ENCODE data around the gene CTR9.

CTR9 gene

DNA sequence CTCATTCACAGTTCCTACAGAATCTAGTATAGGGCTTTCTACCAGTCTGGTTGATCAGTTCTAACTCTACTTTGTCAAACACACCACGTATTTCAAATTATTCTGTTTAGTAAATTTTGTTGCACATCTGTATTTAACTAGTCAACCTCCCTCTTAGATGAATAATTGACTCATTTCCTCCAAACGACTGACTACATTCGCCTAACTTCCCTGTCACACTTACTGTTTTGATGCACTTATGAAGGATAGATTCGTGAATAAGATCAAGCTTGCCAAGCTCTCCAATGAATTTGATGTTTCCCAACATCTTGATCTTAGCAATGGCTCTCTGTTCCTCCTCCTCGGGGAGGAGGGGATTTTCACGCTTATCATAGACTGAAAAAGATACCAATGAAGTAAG, 52.6 kb downstream of the CTR9 start:
- Histone ChIP-seq H3K79me1 (replicated peaks; ENCODE audit: low read length, poor library complexity, severe bottlenecking) (peaks cover 1% of the 10 kb centered on the region), H3K18ac (ENCODE audit: low read depth in 1 of 2, low read length in 2 of 2) (no peak overlapping the region), H3K23ac (ENCODE audit: low read length in 2 of 2) (no peak overlapping the region), H3K4me2 (ENCODE audit: low read length, poor library complexity, severe bottlenecking) (no peak overlapping the region), H3K4ac (ENCODE audit: low read depth in 1 of 2, low read length in 2 of 2) (no peak overlapping the region), H4K91ac (ENCODE audit: low read length) (no peak overlapping the region), H2BK12ac (ENCODE audit: low read length in 2 of 2) (no peak overlapping the region), H3K14ac (ENCODE audit: low read length in 2 of 2) (no peak overlapping the region), H3K36me3 (ENCODE audit: control insufficient read depth in 1 of 2, insufficient read depth in 2 of 2, low read depth in 1 of 2, low read length in 2 of 2) (peaks cover 38 to 89% of the 10 kb centered on the region in 2 experiments), H2AFZ (ENCODE audit: low read depth, low read length) (no peak overlapping the region), H3K4me1 (ENCODE audit: control insufficient read depth, insufficient read depth, low read depth, low read length) (peaks cover 5% of the 10 kb centered on the region), H3K27ac (ENCODE audit: low read length, poor library complexity, severe bottlenecking) (no peak overlapping the region), H3K9me3 (ENCODE audit: control insufficient read depth, low read length) (no peaks in the 10 kb centered on the region), H4K8ac (ENCODE audit: low read length) (no peak overlapping the region), H3K9ac (ENCODE audit: low read length) (no peak overlapping the region), H2BK5ac (ENCODE audit: low read depth, low read length, poor library complexity, severe bottlenecking) (no peak overlapping the region), H2AK5ac (ENCODE audit: low read length, severe bottlenecking) (no peak overlapping the region), H2BK15ac (ENCODE audit: low read depth, poor library complexity, severe bottlenecking) (no peak overlapping the region), H2BK120ac (ENCODE audit: low read depth, low read length) (no peak overlapping the region), H3K27me3 (ENCODE audit: control insufficient read depth in 1 of 2, insufficient read depth in 1 of 2, low read length in 2 of 2) (no peaks in the 10 kb centered on the region), H3K4me3 (ENCODE audit: insufficient read depth in 1 of 2, low read depth in 1 of 2, low read length in 2 of 2) (no peak overlapping the region)
- 74% methylated on average over 4 of the region's 6 CpGs for WGBS
- DNase-seq: no peak

DNA sequence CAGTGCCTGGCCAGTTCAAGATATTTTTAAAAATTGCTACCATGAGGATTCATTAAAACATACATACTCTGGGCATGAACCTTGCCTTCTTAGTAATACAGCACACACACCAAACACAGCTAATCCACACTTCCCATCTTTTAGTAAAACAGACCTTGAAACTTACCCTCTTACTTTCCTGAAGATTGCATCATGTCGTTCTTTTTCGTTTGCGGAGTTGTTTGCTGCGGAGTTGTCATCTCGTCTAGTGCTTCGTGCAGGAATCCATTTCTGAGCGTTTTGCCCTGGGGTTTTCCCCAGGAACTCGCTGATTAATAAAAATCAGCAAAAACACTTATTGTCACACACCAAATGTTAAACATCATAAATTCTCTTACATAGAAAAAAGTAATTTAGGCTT, 54.7 kb downstream of the CTR9 start:
- Histone ChIP-seq H3K36me3 (ENCODE audit: control insufficient read depth in 1 of 2, insufficient read depth in 2 of 2, low read depth in 1 of 2, low read length in 2 of 2) (peaks cover 29 to 68% of the 10 kb centered on the region in 2 experiments), H2BK120ac (ENCODE audit: low read depth, low read length) (no peak overlapping the region), H2AK5ac (ENCODE audit: low read length, severe bottlenecking) (no peak overlapping the region), H3K18ac (ENCODE audit: low read depth in 1 of 2, low read length in 2 of 2) (no peak overlapping the region), H3K9me3 (ENCODE audit: control insufficient read depth, low read length) (no peaks in the 10 kb centered on the region), H3K23ac (ENCODE audit: low read length in 2 of 2) (no peak overlapping the region), H2BK12ac (ENCODE audit: low read length in 2 of 2) (no peak overlapping the region), H3K9ac (ENCODE audit: low read length) (peak overlapping the region; percentile 99), H3K4me2 (ENCODE audit: low read length, poor library complexity, severe bottlenecking) (no peak overlapping the region), H3K4me3 (ENCODE audit: insufficient read depth in 1 of 2, low read depth in 1 of 2, low read length in 2 of 2) (peak overlapping the region in 1 of 2 experiments; percentile 96), H4K91ac (ENCODE audit: low read length) (no peak overlapping the region), H3K79me1 (replicated peaks; ENCODE audit: low read length, poor library complexity, severe bottlenecking) (no peaks in the 10 kb centered on the region), H3K27ac (ENCODE audit: low read length, poor library complexity, severe bottlenecking) (no peak overlapping the region), H2BK5ac (ENCODE audit: low read depth, low read length, poor library complexity, severe bottlenecking) (no peak overlapping the region), H3K14ac (ENCODE audit: low read length in 2 of 2) (no peak overlapping the region), H3K4me1 (ENCODE audit: control insufficient read depth, insufficient read depth, low read depth, low read length) (peaks cover 8% of the 10 kb centered on the region), H3K27me3 (ENCODE audit: control insufficient read depth in 1 of 2, insufficient read depth in 1 of 2, low read length in 2 of 2) (no peaks in the 10 kb centered on the region), H4K8ac (ENCODE audit: low read length) (no peak overlapping the region), H3K4ac (ENCODE audit: low read depth in 1 of 2, low read length in 2 of 2) (no peak overlapping the region), H2AFZ (ENCODE audit: low read depth, low read length) (no peak overlapping the region), H2BK15ac (ENCODE audit: low read depth, poor library complexity, severe bottlenecking) (no peak overlapping the region)
- 93% methylated on average over 8 of the region's 8 CpGs for WGBS
- no peak for DNase-seq

DNA sequence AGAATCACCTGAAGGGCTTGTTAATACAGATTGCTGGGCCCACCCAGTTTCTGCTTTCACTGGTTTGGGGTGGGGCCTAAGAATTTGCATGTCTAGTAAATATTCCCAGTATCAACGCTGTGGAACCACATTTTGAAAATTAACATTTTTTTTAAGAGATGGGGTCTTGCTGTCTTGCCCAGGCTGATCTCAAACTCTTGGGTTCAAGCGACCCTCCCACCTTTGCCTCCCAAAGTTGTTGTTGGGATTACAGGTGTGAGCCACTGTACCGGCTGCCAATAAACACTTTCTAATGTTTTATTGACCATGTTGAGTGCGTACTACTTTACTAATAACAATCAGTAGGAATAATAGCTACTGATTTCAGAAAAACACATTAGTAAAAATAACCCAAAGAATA, 55.2 kb downstream of the CTR9 start:
- no peak overlapping the region for H3K14ac ChIP-seq (ENCODE audit: low read length in 2 of 2)
- no peak overlapping the region for H4K91ac ChIP-seq (ENCODE audit: low read length)
- DNase-seq: no peak
- 89% methylated on average over 1 of the region's 4 CpGs for WGBS
- no peak overlapping the region for H2BK12ac ChIP-seq (ENCODE audit: low read length in 2 of 2)
- H3K18ac ChIP-seq (ENCODE audit: low read depth in 1 of 2, low read length in 2 of 2): no peak overlapping the region
- H2BK15ac ChIP-seq (ENCODE audit: low read depth, poor library complexity, severe bottlenecking): no peak overlapping the region
- peaks cover 27 to 63% of the 10 kb centered on the region in 2 experiments for H3K36me3 ChIP-seq (ENCODE audit: control insufficient read depth in 1 of 2, insufficient read depth in 2 of 2, low read depth in 1 of 2, low read length in 2 of 2)
- peak overlapping the region; percentile 99 for H3K9ac ChIP-seq (ENCODE audit: low read length)
- H3K4me3 ChIP-seq (ENCODE audit: insufficient read depth in 1 of 2, low read depth in 1 of 2, low read length in 2 of 2): peak overlapping the region in 1 of 2 experiments; percentile 96
- no peak overlapping the region for H2AK5ac ChIP-seq (ENCODE audit: low read length, severe bottlenecking)
- H3K27ac ChIP-seq (ENCODE audit: low read length, poor library complexity, severe bottlenecking): no peak overlapping the region
- no peaks in the 10 kb centered on the region for H3K79me1 ChIP-seq (replicated peaks; ENCODE audit: low read length, poor library complexity, severe bottlenecking)
- H3K4me2 ChIP-seq (ENCODE audit: low read length, poor library complexity, severe bottlenecking): peak overlapping the region; percentile 31
- H3K4ac ChIP-seq (ENCODE audit: low read depth in 1 of 2, low read length in 2 of 2): no peak overlapping the region
- H4K8ac ChIP-seq (ENCODE audit: low read length): no peak overlapping the region
- H2BK120ac ChIP-seq (ENCODE audit: low read depth, low read length): no peak overlapping the region
- no peak overlapping the region for H2BK5ac ChIP-seq (ENCODE audit: low read depth, low read length, poor library complexity, severe bottlenecking)
- no peak overlapping the region for H2AFZ ChIP-seq (ENCODE audit: low read depth, low read length)
- no peak overlapping the region for H3K23ac ChIP-seq (ENCODE audit: low read length in 2 of 2)
- no peaks in the 10 kb centered on the region for H3K9me3 ChIP-seq (ENCODE audit: control insufficient read depth, low read length)
- H3K4me1 ChIP-seq (ENCODE audit: control insufficient read depth, insufficient read depth, low read depth, low read length): peaks cover 8% of the 10 kb centered on the region
- H3K27me3 ChIP-seq (ENCODE audit: control insufficient read depth in 1 of 2, insufficient read depth in 1 of 2, low read length in 2 of 2): no peaks in the 10 kb centered on the region

DNA sequence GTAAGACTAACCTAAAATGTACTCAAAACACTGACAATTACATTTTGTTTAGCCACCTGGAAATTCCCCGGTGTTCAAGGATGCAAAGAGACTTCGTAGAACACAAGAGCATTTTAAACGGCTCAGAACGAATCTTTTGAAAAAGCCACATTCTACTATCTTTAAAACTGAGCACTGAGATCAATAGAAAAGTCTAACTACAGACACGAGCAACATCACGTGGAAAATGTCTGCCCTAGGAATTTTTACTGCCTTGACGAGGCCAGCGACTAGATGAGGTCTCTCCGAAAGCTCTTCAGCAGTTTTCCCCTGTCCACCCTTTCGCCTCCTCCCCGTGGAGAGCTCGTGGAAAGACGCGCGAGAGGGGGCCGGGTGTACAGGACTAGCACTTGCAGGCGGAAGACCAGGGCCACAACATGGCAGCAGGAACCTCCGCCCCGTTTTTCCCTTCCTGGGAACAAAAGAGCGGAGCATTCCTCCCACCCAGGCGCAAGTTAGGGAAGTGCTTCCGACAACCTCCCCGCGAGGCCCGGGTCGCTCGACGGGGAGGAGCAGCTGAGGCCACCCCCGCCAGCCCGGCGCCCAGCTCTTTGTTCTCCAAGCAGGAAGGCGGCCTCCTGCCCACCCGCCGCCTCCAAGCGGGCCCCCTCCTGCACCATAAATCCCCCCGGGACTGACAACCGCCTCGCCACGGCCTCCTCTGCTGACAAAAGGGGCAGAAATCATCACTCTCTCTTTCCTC, 56.6 kb downstream of the CTR9 start:
- Histone ChIP-seq H3K23ac (ENCODE audit: low read length in 2 of 2) (peak overlapping the region; percentile 27 to 52), H3K4me3 (ENCODE audit: insufficient read depth in 1 of 2, low read depth in 1 of 2, low read length in 2 of 2) (peak overlapping the region; percentile 96 to 100), H3K27me3 (ENCODE audit: control insufficient read depth in 1 of 2, insufficient read depth in 1 of 2, low read length in 2 of 2) (no peaks in the 10 kb centered on the region), H3K4me1 (ENCODE audit: control insufficient read depth, insufficient read depth, low read depth, low read length) (peaks cover 8% of the 10 kb centered on the region), H3K4me2 (ENCODE audit: low read length, poor library complexity, severe bottlenecking) (peak overlapping the region; percentile 83), H3K9me3 (ENCODE audit: control insufficient read depth, low read length) (no peaks in the 10 kb centered on the region), H4K91ac (ENCODE audit: low read length) (peak overlapping the region; percentile 100), H3K18ac (ENCODE audit: low read depth in 1 of 2, low read length in 2 of 2) (peak overlapping the region; percentile 100), H2AK5ac (ENCODE audit: low read length, severe bottlenecking) (peak overlapping the region; percentile 100), H3K79me1 (replicated peaks; ENCODE audit: low read length, poor library complexity, severe bottlenecking) (no peaks in the 10 kb centered on the region), H2BK12ac (ENCODE audit: low read length in 2 of 2) (no peak overlapping the region), H2AFZ (ENCODE audit: low read depth, low read length) (no peak overlapping the region), H3K14ac (ENCODE audit: low read length in 2 of 2) (peak overlapping the region; percentile 98 to 100), H2BK5ac (ENCODE audit: low read depth, low read length, poor library complexity, severe bottlenecking) (peak overlapping the region; percentile 98), H3K27ac (ENCODE audit: low read length, poor library complexity, severe bottlenecking) (peak overlapping the region; percentile 78), H3K9ac (ENCODE audit: low read length) (peak overlapping the region; percentile 99), H2BK120ac (ENCODE audit: low read depth, low read length) (peak overlapping the region; percentile 96), H2BK15ac (ENCODE audit: low read depth, poor library complexity, severe bottlenecking) (peak overlapping the region; percentile 86), H4K8ac (ENCODE audit: low read length) (peak overlapping the region; percentile 100), H3K4ac (ENCODE audit: low read depth in 1 of 2, low read length in 2 of 2) (peak overlapping the region; percentile 100), H3K36me3 (ENCODE audit: control insufficient read depth in 1 of 2, insufficient read depth in 2 of 2, low read depth in 1 of 2, low read length in 2 of 2) (peaks cover 18 to 49% of the 10 kb centered on the region in 2 experiments)
- peak; percentile 52 for DNase-seq
- under 1% methylated on average over 38 of the region's 39 CpGs for WGBS

Data from mesenchymal stem cell (in vitro differentiated cells and primary cell).